NCI-H2081 (cell line): Measurements from ENCODE around the gene MAGI3.
A peak's percentile ranks its signal among the peaks of the same experiment; 100 is the strongest.

ENCODE experiments used
- DNase-seq, 2 experiments: peaks; one replicate each; lab custom pipeline; 2025; lab: John Stamatoyannopoulos, UW

Gene MAGI3

GRCh38 chr1:113389953-113390834 lies at the start of gene MAGI3:
Gene MAGI3 (plus strand): TSS chr1:113390515. CDS start chr1:113391034, 519 bp downstream.
- peak; percentile 91 to 93 for DNase-seq

DNA sequence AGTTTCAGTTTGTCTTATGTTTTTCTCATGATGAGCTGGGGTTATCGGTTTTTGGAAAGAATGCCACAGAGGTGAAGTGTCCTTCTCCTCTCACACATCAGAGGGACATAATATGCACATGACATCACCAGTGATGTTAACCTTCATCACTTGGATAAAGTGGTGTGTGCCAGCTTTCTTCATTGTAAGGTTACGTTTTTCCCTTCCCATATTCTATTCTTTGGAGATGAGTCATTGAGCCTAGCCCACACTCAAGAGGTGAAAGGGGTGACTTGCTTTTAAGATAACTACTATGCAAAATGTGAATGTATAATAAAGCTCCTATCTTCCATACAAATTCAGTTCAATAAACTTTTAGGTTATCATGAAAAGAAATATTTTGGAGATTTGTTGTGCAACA lies 36.7 kb upstream of the MAGI3 start:
- no peak for DNase-seq

- no peak for DNase-seq
Observed at GRCh38 chr1:113363935-113364334, 26.4 kb upstream of the MAGI3 start.

DNA sequence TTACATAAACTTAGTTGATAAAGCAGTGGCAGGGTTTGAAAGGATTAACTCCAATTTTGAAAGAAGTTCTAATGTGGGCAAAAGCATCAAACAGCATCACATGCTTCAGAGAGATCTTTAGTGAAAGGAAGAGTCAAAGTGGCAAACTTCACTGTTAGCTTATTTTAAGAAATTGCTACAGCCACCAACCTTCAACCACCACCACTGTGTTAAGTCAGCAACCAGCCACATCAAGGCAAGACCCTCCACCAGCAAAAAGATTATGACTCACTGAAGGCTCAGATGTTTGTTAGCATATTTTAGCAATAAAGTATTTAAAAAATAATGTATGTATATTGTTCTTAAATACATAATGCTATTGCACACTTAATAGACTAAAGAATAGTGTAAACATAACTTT lies 21.3 kb upstream of the MAGI3 start:
- DNase-seq, result no peak

- DNase-seq, result no peak
Observed at GRCh38 chr1:113369699-113370098, 20.6 kb upstream of the MAGI3 start.

DNA sequence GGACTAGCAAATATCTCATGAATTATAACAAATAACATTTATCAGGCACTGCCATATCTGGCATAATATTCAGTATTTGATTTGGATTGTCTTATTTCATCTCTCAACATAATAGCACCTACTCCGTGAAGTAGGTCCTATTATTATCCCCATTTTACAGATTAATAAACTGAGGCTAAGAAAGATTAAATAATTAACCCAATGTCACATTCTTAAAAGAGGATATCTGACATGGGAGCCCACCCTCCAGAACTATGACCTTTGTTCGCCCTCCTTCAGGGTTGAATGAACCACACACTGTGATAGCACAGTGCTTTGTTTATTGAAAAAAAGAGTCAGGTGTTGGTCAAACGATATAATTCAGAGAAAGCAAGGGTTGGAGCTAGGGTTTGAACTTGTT lies 19.4 kb upstream of the MAGI3 start:
- no peak for DNase-seq

GRCh38 chr1:113372546-113372945 lies 17.8 kb upstream of the MAGI3 start:
- DNase-seq, result no peak

DNA sequence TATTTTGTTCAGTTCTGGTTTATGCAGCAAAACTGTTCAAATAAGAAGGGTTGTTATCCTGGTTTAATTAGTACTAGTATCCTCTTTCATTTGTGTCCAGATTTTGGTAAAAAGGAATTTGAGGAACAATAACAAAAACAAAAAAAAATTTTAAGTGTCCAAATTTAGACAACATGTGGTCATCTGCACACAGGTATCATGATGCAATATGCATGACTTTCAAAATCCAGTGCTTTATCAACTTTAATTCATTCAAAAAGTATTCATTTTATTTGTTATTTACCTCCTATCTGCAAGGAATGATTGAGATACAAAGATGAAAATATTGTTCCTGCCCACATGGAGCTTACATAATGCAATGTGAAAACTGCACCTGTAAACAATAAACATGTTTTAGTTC lies 16.7 kb upstream of the MAGI3 start:
- DNase-seq, result no peak

DNA sequence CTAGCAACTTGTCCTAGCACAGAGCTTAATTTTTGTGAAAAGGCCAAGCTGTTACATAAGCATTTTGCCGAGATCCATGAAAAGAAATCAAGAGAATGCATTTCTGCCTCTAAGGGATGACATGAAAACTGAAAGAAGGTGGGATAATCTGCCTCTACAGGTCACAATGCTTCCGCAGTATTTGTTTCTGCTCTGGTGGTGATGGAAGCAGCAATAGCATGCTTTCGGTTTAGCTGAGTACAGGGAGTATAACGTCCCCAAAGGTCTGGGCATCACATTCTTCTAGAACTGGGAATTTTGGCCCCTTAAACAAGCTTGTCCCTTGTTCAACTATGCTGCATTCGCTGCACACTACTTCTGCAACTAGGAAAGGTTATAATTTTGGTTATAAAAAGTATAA lies 14.4 kb upstream of the MAGI3 start:
- no peak for DNase-seq

GRCh38 chr1:113380075-113380474 lies 10.2 kb upstream of the MAGI3 start:
- DNase-seq, result no peak

- no peak for DNase-seq
Observed at GRCh38 chr1:113388017-113388620, 2.2 kb upstream of the MAGI3 start.

DNA sequence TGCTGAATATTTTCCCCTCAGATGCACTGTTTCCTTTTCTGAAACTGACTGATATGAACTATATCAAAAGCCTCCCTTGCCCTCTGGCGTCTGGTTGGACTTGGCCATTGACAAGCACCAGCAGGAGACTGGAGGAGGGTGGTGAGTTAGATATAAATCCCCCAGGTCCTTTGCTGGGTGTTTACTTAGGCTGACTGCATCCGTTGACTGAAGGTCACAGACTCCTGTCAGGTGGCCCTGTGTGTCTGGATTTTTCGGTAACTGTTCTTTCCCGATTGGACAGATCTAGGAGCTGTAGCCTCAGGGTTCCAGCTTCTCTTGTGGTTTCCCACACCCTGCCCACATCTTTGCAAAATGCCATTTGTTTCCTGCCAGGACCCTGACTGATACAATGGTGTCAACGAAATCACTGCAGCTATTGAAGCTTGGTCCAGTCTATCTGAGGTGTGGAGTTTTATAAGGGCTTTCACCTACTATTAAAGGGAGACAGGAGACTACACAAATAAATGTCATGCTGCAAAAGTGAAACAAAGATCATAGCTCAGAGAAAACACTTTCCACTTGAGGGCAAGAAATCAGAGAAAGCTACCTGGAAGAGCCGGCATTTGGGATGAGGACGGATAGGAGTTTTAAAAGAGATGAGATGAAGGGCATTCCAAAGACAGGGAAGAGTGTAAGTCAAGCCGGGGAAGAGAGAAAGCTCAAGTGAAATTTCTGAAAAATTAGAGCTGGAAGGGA lies 1.5 kb upstream of the MAGI3 start:
- peak in 1 of 2 experiments; percentile 26 for DNase-seq

- no peak for DNase-seq
Observed at GRCh38 chr1:113389359-113389952, 859 bp upstream of the MAGI3 start.

- peak in 1 of 2 experiments; percentile 52 for DNase-seq
Observed at GRCh38 chr1:113390871-113391648, 745 bp downstream of the MAGI3 start.

GRCh38 chr1:113391649-113392271 lies 1.4 kb downstream of the MAGI3 start:
- peak in 1 of 2 experiments; percentile 44 for DNase-seq

- no peak for DNase-seq
Observed at GRCh38 chr1:113392541-113393128, 2.3 kb downstream of the MAGI3 start.

- no peak for DNase-seq
Observed at GRCh38 chr1:113394043-113394862, 3.9 kb downstream of the MAGI3 start.

DNA sequence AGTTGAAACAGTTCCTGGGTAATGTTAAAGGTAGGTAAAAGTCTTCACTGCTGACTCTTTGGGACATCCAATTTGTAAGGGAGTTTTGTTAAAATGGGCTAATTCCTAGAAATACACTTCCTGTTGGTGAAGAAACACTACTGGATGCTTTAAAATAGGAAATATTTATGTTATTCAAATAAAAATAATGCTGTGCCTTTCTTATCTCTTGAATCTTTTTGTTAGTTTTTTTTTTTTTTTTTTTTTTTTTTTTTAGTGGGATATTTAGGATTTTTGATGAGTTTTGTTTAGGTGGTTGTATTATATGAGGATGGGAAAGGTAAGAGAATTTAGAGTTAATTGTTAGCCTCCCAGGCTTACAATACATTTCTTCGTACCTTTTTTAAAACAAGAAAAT lies 4.5 kb downstream of the MAGI3 start:
- no peak for DNase-seq

- DNase-seq, result no peak
Observed at GRCh38 chr1:113396102-113396501, 5.8 kb downstream of the MAGI3 start.

- no peak for DNase-seq
Observed at GRCh38 chr1:113396585-113396984, 6.3 kb downstream of the MAGI3 start.
